Measurements from ENCODE around the gene OXCT2. TPM values are rescaled to one million over a fixed set of nuclear protein-coding genes. Genes with fewer than 3 reads are reported as not detected.
A peak's percentile ranks its signal among the peaks of the same experiment; 100 is the strongest.

Gene OXCT2
- total and polyA plus RNA-seq, 2 experiments from 2014 or later, result 0.21 TPM; not detected in 1

- no peaks in the 10 kb centered on the region for H3K4me1 ChIP-seq (ENCODE audit: low read depth)
- H3K4me3 ChIP-seq, result no peak overlapping the region
- no peak for DNase-seq (ENCODE audit: low read depth in 1 of 2, low spot score in 1 of 2)
- TF ChIP-seq CTCF (IDR thresholded peaks at IDR 0.05; ENCODE audit: low read depth, low read length), result no peak
- peaks cover 54% of the 10 kb centered on the region for H3K36me3 ChIP-seq
- H3K9me3 ChIP-seq (ENCODE audit: low read depth), result no peaks in the 10 kb centered on the region
- no peak overlapping the region for H3K27ac ChIP-seq
- H3K27me3 ChIP-seq, result no peaks in the 10 kb centered on the region
Measured at GRCh38 chr1:39752703-39753102, 18.4 kb downstream of the OXCT2 start.

GRCh38 chr1:39751595-39751994 lies 19.6 kb downstream of the OXCT2 start:
- Histone ChIP-seq H3K27ac (no peak overlapping the region), H3K4me1 (ENCODE audit: low read depth) (no peaks in the 10 kb centered on the region), H3K27me3 (no peaks in the 10 kb centered on the region), H3K9me3 (ENCODE audit: low read depth) (no peaks in the 10 kb centered on the region), H3K4me3 (no peak overlapping the region), H3K36me3 (peaks cover 62% of the 10 kb centered on the region)
- DNase-seq (ENCODE audit: low read depth in 1 of 2, low spot score in 1 of 2), result no peak
- TF ChIP-seq CTCF (IDR thresholded peaks at IDR 0.05; ENCODE audit: low read depth, low read length), result no peak

- no peak for DNase-seq (ENCODE audit: low read depth in 1 of 2, low spot score in 1 of 2)
- Histone ChIP-seq H3K27ac (no peak overlapping the region), H3K4me3 (no peak overlapping the region), H3K36me3 (peaks cover 81% of the 10 kb centered on the region), H3K27me3 (no peaks in the 10 kb centered on the region), H3K9me3 (ENCODE audit: low read depth) (no peaks in the 10 kb centered on the region), H3K4me1 (ENCODE audit: low read depth) (no peaks in the 10 kb centered on the region)
- TF ChIP-seq CTCF (IDR thresholded peaks at IDR 0.05; ENCODE audit: low read depth, low read length), result no peak
Measured at GRCh38 chr1:39745016-39745670, 26.0 kb downstream of the OXCT2 start.

GRCh38 chr1:39738622-39739366 lies 32.4 kb downstream of the OXCT2 start, which contains the start of gene PPIE:
TSS of gene PPIE (plus strand) at chr1:39738882. CDS start at chr1:39738901, 19 bp downstream.
- no peaks in the 10 kb centered on the region for H3K9me3 ChIP-seq (ENCODE audit: low read depth)
- H3K27me3 ChIP-seq, result peaks cover 40% of the 10 kb centered on the region
- peak within 1 kb of the TSS; percentile 66 for H3K27ac ChIP-seq
- H3K4me1 ChIP-seq (ENCODE audit: low read depth), result peaks cover 6% of the 10 kb centered on the region
- no peak for TF ChIP-seq CTCF (IDR thresholded peaks at IDR 0.05; ENCODE audit: low read depth, low read length)
- peak; percentile 94 for DNase-seq (ENCODE audit: low read depth in 1 of 2, low spot score in 1 of 2)
- H3K4me3 ChIP-seq, result peak within 1 kb of the TSS; percentile 79
- H3K36me3 ChIP-seq, result peaks cover 29% of the 10 kb centered on the region

GRCh38 chr1:39737546-39738169 lies 33.5 kb downstream of the OXCT2 start:
- Histone ChIP-seq H3K27ac (no peak overlapping the region), H3K27me3 (peaks cover 51% of the 10 kb centered on the region), H3K4me1 (ENCODE audit: low read depth) (peaks cover 6% of the 10 kb centered on the region), H3K36me3 (peaks cover 17% of the 10 kb centered on the region), H3K4me3 (no peak overlapping the region), H3K9me3 (ENCODE audit: low read depth) (no peaks in the 10 kb centered on the region)
- peak in 1 of 2 donors; percentile 75 for DNase-seq (ENCODE audit: low read depth in 1 of 2, low spot score in 1 of 2)
- no peak for TF ChIP-seq CTCF (IDR thresholded peaks at IDR 0.05; ENCODE audit: low read depth, low read length)

All from cardiac muscle cell (in vitro differentiated cells and primary cell).